Peyer's patch (tissue), 4 donors: Measurements from ENCODE around the gene CCDC73. TPM values are rescaled to one million over a fixed set of nuclear protein-coding genes. Genes with fewer than 3 reads are reported as not detected.
"Not testable (repeated sequence)": the region's sequence is repeated elsewhere in the genome, so short reads cannot be mapped to it uniquely, and the experiment has no call there.

Experiments
- DNase-seq, 3 donors: peaks; one replicate each; pipeline ENCODE4 v3.0.0-alpha.2; 2017 to 2019
- H3K27ac ChIP-seq, 4 donors: fragments of 200-600 bp; sonication (generic); one replicate each; pipeline ENCODE4 v1.5.1; 2016 to 2019
- H3K27me3 ChIP-seq, 2 donors: fragments of 200-600 bp; sonication (generic); one replicate each; pipeline ENCODE4 v1.5.1; 2019
- H3K36me3 ChIP-seq, 3 donors: fragments of 200-600 bp; sonication (generic); one replicate each; pipeline ENCODE4 v1.5.1; 2016 to 2019
- H3K4me1 ChIP-seq, 4 donors: fragments of 200-600 bp; sonication (generic); one replicate each; pipeline ENCODE4 v1.5.1; 2016 to 2019
- H3K4me3 ChIP-seq, 4 donors: fragments of 200-600 bp; sonication (generic); 1 replicate in 3 of 4; 2 replicates in 1 of 4; pipeline ENCODE4 v1.5.1; 2016 to 2019; ENCODE audit warnings: mild to moderate bottlenecking in 1 of 4
- H3K9me3 ChIP-seq, 4 donors: fragments of 200-600 bp; sonication (generic); one replicate each; pipeline ENCODE4 v1.5.1; 2016 to 2019; ENCODE audit warnings: mild to moderate bottlenecking in 1 of 4
- CTCF ChIP-seq, 6 experiments: fragments of 450-650 bp in 4 of 6; fragments of 200-600 bp in 2 of 6; sonication (generic) in 1 of 6; IDR thresholded peaks; one replicate each; pipeline ENCODE4 v1.5.1; 2017 to 2019; ENCODE audit warnings: antibody characterized with exemption in 6 of 6, mild to moderate bottlenecking in 3 of 6, moderate library complexity in 1 of 6
- POLR2A ChIP-seq, 2 donors: fragments of 450-650 bp; IDR thresholded peaks; one replicate each; pipeline ENCODE4 v1.5.1; 2017; ENCODE audit warnings: antibody characterized with exemption in 2 of 2, mild to moderate bottlenecking in 2 of 2, moderate library complexity in 2 of 2
- total RNA-seq, 4 donors: library from RNA; depleted of rRNA; stranded (reverse); fragments of >200 nt; gene quantifications; one replicate each; pipeline ENCODE4 v1.1.0, GENCODE V29; 2016

CCDC73 gene
- total RNA-seq, 4 donors from 2014 or later = not detected

DNA sequence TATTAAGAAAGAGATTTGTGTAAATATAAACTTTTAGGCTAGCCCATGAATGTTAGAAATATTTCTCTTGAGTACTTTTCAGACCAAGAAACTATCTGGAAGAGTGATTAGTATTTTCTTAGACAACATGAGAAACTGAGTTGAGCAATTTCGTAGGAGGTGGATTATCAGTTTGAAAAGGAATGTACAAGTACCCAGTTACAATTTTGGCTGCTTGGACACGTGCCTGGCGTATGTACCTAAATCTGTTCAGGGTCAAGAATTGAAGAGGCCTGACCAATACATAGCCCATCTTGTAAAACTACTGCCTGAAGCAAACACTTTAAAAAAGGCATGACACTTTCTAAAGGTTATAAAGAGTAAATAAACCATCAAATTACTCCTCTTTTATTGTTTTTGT is 71.1 kb downstream of the CCDC73 start:
- Histone ChIP-seq H3K27ac (no peak overlapping the region), H3K27me3 (no peaks in the 10 kb centered on the region), H3K4me3 (no peak overlapping the region), H3K4me1 (no peaks in the 10 kb centered on the region), H3K9me3 (no peaks in the 10 kb centered on the region), H3K36me3 (no peaks in the 10 kb centered on the region)
- DNase-seq = no peak
- no peak for TF ChIP-seq POLR2A (IDR thresholded peaks at IDR 0.05)

GRCh38 chr11:32722255-32722654 is 72.2 kb downstream of the CCDC73 start:
- no peak for DNase-seq
- TF ChIP-seq CTCF (IDR thresholded peaks at IDR 0.05) (no peak), POLR2A (IDR thresholded peaks at IDR 0.05) (no peak)
- Histone ChIP-seq H3K27me3 (no peaks in the 10 kb centered on the region), H3K4me3 (no peak overlapping the region), H3K4me1 (no peaks in the 10 kb centered on the region), H3K27ac (no peak overlapping the region), H3K9me3 (no peaks in the 10 kb centered on the region), H3K36me3 (no peaks in the 10 kb centered on the region)

GRCh38 chr11:32713496-32713895 is 81.0 kb downstream of the CCDC73 start:
- TF ChIP-seq POLR2A (IDR thresholded peaks at IDR 0.05) (no peak), CTCF (IDR thresholded peaks at IDR 0.05) (peak in 1 of 6 experiments; percentile 15)

GRCh38 chr11:32708978-32709377 is 85.5 kb downstream of the CCDC73 start:
- not testable (repeated sequence) for H3K4me1 ChIP-seq, H3K27me3 ChIP-seq, H3K27ac ChIP-seq

More at GRCh38 chr11:32713496-32713895, 81.0 kb downstream of the CCDC73 start:
- H3K4me1 ChIP-seq = no peaks in the 10 kb centered on the region
- H3K9me3 ChIP-seq = no peaks in the 10 kb centered on the region
- no peak overlapping the region for H3K27ac ChIP-seq
- no peaks in the 10 kb centered on the region for H3K36me3 ChIP-seq
- no peak for DNase-seq
- H3K27me3 ChIP-seq = no peaks in the 10 kb centered on the region
- H3K4me3 ChIP-seq = no peak overlapping the region

GRCh38 chr11:32706985-32707741 is 87.3 kb downstream of the CCDC73 start:
- H3K27me3 ChIP-seq = no peaks in the 10 kb centered on the region
- TF ChIP-seq POLR2A (IDR thresholded peaks at IDR 0.05) (no peak), CTCF (IDR thresholded peaks at IDR 0.05) (no peak)
- no peaks in the 10 kb centered on the region for H3K36me3 ChIP-seq
- H3K27ac ChIP-seq = no peak overlapping the region
- H3K4me1 ChIP-seq = no peaks in the 10 kb centered on the region
- DNase-seq = no peak
- no peaks in the 10 kb centered on the region for H3K9me3 ChIP-seq
- no peak overlapping the region for H3K4me3 ChIP-seq

More at GRCh38 chr11:32708978-32709377, 85.5 kb downstream of the CCDC73 start:
- not testable (repeated sequence) for H3K9me3 ChIP-seq, H3K4me3 ChIP-seq, H3K36me3 ChIP-seq, DNase-seq

DNA sequence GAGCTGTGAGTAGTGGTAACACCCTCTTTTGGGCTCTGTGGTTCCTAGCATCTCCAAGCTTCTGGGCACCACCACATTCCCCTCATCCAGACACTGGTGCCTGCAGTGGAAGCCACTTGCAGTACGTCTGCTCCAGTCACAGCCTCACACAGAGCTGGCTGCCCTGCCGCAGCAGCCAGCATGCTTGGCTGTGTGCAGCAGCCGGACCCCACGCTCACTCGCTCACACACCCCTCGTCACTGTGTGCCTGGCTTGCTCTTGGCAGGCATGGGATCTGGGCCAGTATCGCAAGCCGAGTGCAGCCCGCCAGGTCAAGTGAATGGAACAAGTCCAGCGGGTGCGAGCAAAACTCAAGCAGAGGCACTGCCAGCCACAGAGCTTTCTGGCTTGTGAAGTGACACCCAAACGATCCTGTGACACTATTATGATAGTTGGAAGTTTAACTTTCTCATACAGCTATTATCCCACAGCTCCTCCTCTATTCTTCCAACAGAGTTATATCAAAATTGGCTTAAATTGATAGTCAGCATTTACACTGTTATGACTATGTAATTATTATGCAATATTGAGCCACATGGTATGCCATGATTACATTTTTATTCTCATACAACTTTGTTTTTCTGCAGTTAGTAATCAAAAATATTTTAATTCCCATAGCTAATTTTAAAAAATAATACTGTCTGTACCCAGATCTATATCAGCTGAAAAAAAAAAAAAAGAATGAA is 89.0 kb downstream of the CCDC73 start:
- Histone ChIP-seq H3K36me3 (no peaks in the 10 kb centered on the region), H3K4me1 (no peaks in the 10 kb centered on the region), H3K27ac (no peak overlapping the region), H3K4me3 (no peak overlapping the region), H3K27me3 (no peaks in the 10 kb centered on the region), H3K9me3 (no peaks in the 10 kb centered on the region)
- DNase-seq = no peak
- TF ChIP-seq POLR2A (IDR thresholded peaks at IDR 0.05) (no peak), CTCF (IDR thresholded peaks at IDR 0.05) (no peak)
